GM21360 (cell line): ENCODE data around the gene NUDT13.
"Not testable (repeated sequence)": the region's sequence is repeated elsewhere in the genome, so short reads cannot be mapped to it uniquely, and the experiment has no call there.

Experiments used
- ATAC-seq: cut with Tn5 transposase; IDR thresholded peaks from one replicate; pipeline ENCODE4 v1.9.1; 2021; ENCODE audit warnings: mild to moderate bottlenecking, moderate library complexity; ENCODE audit not compliant: unreplicated experiment

NUDT13 gene

DNA sequence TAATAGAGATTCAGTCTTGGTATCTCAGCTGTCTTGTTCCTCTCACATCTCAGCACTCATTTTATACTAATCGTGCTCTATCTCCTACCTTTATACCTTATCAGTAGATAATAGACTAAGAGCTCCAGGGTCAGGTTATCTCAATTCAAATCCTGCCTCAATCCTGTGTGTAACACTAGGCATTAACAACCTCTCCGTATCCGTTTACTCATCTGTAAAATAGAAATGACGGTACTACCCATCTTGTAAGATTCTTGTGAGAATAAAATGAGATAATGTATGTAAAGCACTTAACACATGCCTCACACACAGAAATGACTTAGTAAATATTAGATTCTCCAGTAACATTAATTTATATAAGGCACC lies 13.0 kb upstream of the NUDT13 start:
- ATAC-seq = no peak

GRCh38 chr10:73099141-73099540 lies 11.1 kb upstream of the NUDT13 start:
- ATAC-seq = no peak

DNA sequence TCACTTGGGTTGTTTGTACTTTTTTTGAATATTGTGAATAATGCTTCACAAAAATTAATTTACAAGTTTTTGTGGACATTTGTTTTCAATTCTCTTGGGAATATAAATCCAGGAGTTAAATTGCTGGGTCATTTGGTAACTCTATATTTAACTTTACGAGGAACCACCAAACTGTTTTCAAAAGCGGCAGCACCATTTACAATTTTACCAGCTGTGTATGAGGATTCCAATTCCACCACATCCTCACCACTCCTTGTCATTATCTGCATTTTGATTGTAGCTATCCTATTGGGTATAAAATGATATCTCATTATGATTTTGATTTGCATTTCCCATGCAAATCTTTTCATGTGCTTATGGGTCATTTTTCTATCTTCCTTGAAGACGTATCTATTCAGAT lies 4.0 kb upstream of the NUDT13 start:
- no peak for ATAC-seq

GRCh38 chr10:73109248-73109652 lies 1.0 kb upstream of the NUDT13 start:
- ATAC-seq = not testable (repeated sequence)

DNA sequence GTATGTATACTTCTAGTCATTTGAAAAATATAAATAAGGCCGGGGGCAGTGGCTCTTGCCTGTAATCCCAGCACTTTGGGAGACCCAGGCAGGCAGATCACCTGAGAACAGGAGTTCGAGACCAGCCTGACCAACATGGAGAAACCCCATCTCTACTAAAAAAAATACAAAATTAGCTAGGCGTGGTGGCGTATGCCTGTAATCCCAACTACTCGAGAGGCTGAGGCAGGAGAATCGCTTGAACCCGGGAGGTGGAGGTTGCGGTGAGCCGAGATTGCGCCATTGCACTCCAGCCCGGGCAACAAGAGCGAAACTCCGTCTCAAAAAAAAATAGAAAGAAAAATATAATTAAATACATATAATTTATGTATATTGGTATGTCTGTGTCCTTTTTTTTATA lies 1.8 kb downstream of the NUDT13 start:
- not testable (repeated sequence) for ATAC-seq

DNA sequence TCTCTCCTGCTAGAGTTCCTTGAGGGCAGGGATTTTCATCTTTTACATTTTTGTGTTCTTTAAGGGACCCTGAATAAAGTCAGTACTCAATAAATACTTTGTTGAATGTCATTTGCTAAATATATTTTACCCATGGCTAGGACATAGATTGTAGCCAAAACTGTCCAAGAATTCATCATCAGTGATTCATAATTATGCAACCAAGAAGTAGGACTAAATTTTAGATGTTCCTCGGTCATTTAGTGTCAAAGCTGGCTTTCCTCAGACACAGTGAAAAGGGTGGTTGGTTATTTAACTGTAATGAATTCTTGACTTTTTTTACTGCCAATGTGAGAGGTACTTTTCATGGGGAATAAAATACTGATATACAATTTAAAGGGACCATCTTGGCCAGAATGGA lies 3.3 kb downstream of the NUDT13 start:
- no peak for ATAC-seq

DNA sequence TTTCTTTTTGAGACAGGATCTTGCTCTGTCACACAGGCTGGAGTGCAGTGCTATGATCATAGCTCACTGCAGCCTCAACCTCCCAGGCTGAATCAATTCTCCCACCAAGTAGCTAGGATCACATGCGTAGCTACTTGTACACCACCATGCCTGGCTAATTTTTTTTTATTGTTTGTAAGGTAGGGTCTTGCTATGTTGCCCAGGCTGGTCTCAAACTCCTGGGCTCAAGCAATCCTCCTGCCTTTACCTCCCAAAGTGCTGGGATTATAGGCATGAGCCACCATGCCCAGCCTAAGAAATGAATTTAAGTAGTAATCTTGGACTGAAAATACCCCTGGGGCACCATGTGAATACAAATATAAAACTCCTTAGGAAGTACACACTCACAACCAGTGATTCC lies 5.8 kb downstream of the NUDT13 start:
- no peak for ATAC-seq

DNA sequence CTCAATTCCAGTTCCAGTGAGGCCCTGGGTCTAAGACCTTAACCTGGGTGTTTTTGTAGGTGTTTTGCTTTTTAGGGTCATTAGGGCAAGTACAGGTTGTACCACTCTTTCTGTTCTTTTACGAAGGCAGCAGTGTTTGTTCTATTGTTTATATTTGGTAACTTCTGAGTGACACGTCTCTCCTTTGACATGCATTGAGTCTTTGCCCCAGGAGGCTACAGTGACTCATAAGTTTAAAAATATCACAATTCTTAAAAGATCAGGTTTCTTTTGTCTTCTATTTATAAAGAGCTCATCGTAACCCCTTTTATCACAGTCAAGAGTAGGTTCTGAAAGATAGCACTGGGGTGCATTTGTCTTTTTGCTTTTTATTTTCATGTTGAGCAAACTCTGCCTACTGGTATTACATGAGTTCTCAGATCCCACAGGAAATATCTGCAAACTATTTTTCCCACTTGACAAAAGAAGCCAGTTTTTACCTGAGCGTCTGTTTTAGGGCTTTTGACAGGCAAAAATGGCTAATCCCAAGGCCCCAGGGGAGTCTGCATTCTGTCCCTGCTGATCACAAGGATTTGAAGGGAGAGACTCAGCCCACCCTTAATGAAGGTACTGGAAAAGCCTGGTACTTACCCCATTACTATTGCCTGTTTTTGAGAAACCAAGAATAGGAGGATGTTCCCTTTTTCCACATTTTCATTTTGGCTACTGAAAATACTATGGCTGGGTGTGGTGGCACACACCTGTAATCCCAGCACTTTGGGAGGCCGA lies 7.9 kb downstream of the NUDT13 start:
- peak; percentile 62 for ATAC-seq

DNA sequence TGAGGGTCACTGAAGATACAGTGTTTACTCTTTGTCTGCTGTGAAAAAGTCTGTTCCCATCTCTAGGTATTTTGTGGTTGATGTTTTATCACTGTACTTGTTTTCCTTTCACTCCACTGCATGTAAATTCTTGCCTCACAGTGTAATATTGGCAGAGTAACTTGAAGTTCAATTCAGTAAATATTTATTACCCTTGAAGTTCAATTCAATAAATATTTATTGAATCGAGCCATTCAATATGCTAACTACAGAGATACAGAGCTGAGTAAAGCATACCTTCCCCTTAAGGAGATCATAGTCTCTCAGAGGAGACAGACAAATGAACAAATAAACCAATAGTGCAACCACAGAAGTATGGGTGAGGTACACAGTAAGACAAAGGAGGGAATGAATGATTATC lies 9.2 kb downstream of the NUDT13 start:
- no peak for ATAC-seq

- no peak for ATAC-seq
Observed at GRCh38 chr10:73119952-73120351, 9.7 kb downstream of the NUDT13 start.

DNA sequence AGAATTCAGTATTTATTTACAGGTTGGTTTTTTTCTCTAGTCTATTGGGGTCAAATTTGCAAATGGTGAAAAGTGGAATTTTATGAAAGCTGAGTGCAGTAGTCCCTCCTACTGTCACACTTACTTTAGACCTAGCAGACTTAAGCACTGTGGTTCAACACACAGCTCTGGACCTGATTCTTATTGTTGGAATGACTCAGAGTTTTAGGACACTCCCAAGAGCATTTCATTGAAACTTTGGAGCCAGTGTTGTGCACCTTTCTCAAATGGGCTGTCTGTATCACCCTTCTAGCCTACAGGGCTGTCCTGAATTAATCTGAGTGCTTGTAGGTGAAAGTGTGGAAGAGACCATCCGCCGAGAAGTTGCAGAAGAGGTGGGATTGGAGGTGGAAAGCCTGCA lies 16.1 kb downstream of the NUDT13 start:
- ATAC-seq = no peak

DNA sequence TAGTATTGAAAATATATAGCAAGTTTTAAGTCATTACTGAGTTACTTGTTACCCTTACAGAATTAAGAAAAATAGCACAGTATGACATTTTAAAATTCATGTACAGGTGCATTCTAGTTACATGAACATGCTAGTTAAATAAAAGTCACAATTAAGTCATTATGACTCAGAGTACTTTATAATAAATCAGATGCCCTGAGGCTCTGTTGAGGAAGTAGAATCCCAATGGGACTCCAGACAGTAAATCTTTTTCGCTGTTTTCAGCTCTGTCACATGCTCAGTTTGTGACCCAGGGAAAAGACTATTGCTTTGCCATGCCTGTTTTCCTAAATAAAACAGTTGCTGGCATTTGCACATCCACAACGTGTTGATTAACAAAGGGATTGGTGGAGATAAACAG lies 21.0 kb downstream of the NUDT13 start:
- no peak for ATAC-seq

GRCh38 chr10:73131913-73132686 lies 21.8 kb downstream of the NUDT13 start:
- no peak for ATAC-seq

GRCh38 chr10:73134727-73135126 lies 24.5 kb downstream of the NUDT13 start:
- no peak for ATAC-seq

- ATAC-seq = no peak
Observed at GRCh38 chr10:73136627-73137026, 26.4 kb downstream of the NUDT13 start.

DNA sequence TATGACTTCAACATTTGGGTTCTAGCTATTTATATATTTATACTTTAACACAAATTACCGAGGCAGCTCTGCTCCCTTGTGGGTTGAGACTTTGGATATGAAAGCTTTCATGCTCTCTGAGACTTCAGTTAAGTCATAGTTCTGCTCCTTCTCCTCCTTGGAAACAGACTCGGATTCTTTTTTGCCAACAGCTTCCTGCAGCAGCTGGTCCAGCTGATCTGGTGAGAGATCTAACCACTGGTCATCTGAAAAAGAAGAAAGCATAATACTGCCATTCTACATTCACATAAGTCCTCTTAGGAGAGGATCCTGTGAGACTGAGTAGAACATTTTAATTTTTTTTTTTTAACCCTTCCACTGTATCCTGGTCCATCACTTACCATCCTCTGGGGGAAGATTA lies 29.0 kb downstream of the NUDT13 start:
- no peak for ATAC-seq

GRCh38 chr10:73141603-73142002 lies 31.3 kb downstream of the NUDT13 start:
- no peak for ATAC-seq

- not testable (repeated sequence) for ATAC-seq
Observed at GRCh38 chr10:73150633-73151413, 40.6 kb downstream of the NUDT13 start.

- ATAC-seq = no peak
Observed at GRCh38 chr10:73152009-73152408, 41.8 kb downstream of the NUDT13 start.

GRCh38 chr10:73156054-73156453 lies 45.8 kb downstream of the NUDT13 start:
- ATAC-seq = no peak

- ATAC-seq = no peak
Observed at GRCh38 chr10:73159038-73159648, 48.9 kb downstream of the NUDT13 start.
